ENCODE data around the gene PATL1.
"Not testable (repeated sequence)": the region's sequence is repeated elsewhere in the genome, so short reads cannot be mapped to it uniquely, and the experiment has no call there.

GRCh38 chr11:59703515-59703914 lies 34.7 kb upstream of the PATL1 start:
- not testable (repeated sequence) for TF ChIP-seq CTCF, POLR2AphosphoS5, POLR2A (IDR thresholded peaks at IDR 0.05)

All from transverse colon (tissue), 4 donors.